MM.1S (cell line): ENCODE results near the gene QPCT.

ENCODE experiments used
- DNase-seq: peaks from one replicate; pipeline ENCODE4 v3.0.0-alpha.2; 2015
- H2AFZ ChIP-seq: fragments of 300-600 bp; sonication (generic); 2 replicates; pipeline ENCODE4 v1.6.0; 2016; ENCODE audit warnings: antibody characterized with exemption, low read length
- H3F3A ChIP-seq: fragments of 300-600 bp; sonication (generic); 2 replicates; pipeline ENCODE4 v1.6.1; 2016; ENCODE audit warnings: mild to moderate bottlenecking, antibody characterized with exemption, low read length, moderate library complexity, mixed read lengths; ENCODE audit not compliant: insufficient read depth
- H3K27ac ChIP-seq: fragments of 300-600 bp; sonication (generic); 2 replicates; pipeline ENCODE4 v1.5.1; 2016; ENCODE audit warnings: mild to moderate bottlenecking, low read length
- H3K27me3 ChIP-seq: fragments of 300-600 bp; sonication (generic); replicated peaks from 2 replicates; pipeline ENCODE4 v1.6.0; 2016; ENCODE audit warnings: low read length; ENCODE audit not compliant: insufficient read depth
- H3K36me3 ChIP-seq: fragments of 300-600 bp; sonication (generic); replicated peaks from 2 replicates; pipeline ENCODE4 v1.6.1; 2016; ENCODE audit warnings: mild to moderate bottlenecking, low read length, mixed read lengths; ENCODE audit not compliant: insufficient read depth
- H3K4me1 ChIP-seq: fragments of 300-600 bp; sonication (generic); 2 replicates; pipeline ENCODE4 v1.6.1; 2016; ENCODE audit warnings: low read length, mixed read lengths
- H3K4me2 ChIP-seq: fragments of 300-600 bp; sonication (generic); 2 replicates; pipeline ENCODE4 v1.6.0; 2016; ENCODE audit warnings: low read depth, low read length
- H3K4me3 ChIP-seq: fragments of 300-600 bp; sonication (generic); 2 replicates; pipeline ENCODE4 v1.5.1; 2016; ENCODE audit warnings: low read length, mixed read lengths
- H3K79me2 ChIP-seq: fragments of 300-600 bp; sonication (generic); 2 replicates; pipeline ENCODE4 v1.6.1; 2016; ENCODE audit warnings: mixed run types, low read length, mixed read lengths
- H3K9ac ChIP-seq: fragments of 300-600 bp; sonication (generic); 2 replicates; pipeline ENCODE4 v1.6.1; 2016; ENCODE audit warnings: low read length, mixed read lengths
- H3K9me2 ChIP-seq: fragments of 300-600 bp; sonication (generic); replicated peaks from 2 replicates; pipeline ENCODE4 v1.6.1; 2016; ENCODE audit warnings: mild to moderate bottlenecking, low read length, mixed read lengths; ENCODE audit not compliant: insufficient read depth
- H3K9me3 ChIP-seq: fragments of 300-600 bp; sonication (generic); replicated peaks from 2 replicates; pipeline ENCODE4 v1.6.1; 2016; ENCODE audit warnings: mild to moderate bottlenecking, low read length, mixed read lengths; ENCODE audit not compliant: insufficient read depth
- H4K20me1 ChIP-seq: fragments of 300-600 bp; sonication (generic); 2 replicates; pipeline ENCODE4 v1.6.1; 2016; ENCODE audit warnings: mild to moderate bottlenecking, low read length, moderate library complexity, mixed read lengths; ENCODE audit not compliant: insufficient read depth
- EZH2 ChIP-seq: fragments of 300-600 bp; sonication (generic); optimal IDR thresholded peaks from 2 replicates; pipeline ENCODE3; 2017; ENCODE audit warnings: low read depth, mild to moderate bottlenecking, antibody characterized with exemption, low read length, mixed read lengths
- EZH2phosphoT487 ChIP-seq: fragments of 300-600 bp; sonication (generic); IDR thresholded peaks from 2 replicates; pipeline ENCODE4 v1.6.1; 2018; ENCODE audit warnings: antibody characterized with exemption, low read length
- TF ChIP-seq, protein P1 (sequence below): fragments of 300-600 bp; sonication (generic); IDR thresholded peaks from 2 replicates; pipeline ENCODE4 v1.5.1; 2016; ENCODE audit warnings: antibody characterized with exemption, low read length, mixed read lengths

Gene QPCT

DNA sequence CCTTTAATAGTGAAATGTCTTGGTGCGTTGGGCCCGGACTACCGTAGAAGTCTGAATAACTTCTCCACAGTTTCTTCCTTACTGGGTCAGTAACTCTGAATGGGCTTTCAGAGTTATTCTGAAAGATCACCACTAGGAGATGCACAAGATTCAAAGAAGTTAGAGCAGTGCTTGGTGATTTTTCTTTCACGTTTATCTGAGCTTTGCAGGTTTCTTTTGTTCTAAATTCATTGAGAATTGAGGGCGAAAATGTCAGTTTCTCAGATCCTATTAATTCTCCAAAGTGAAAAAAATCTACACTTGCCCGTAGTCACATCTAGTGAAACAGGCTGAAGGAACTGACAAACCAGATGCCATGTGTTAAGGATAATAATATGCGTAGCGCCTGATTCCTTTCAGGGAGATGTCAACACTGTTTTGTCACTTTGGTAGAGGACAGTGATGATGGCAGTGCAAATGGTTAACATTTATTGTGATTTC is 70.1 kb downstream of the QPCT start:
- no peak overlapping the region for H2AFZ ChIP-seq
- H3K79me2 ChIP-seq: no peaks in the 10 kb centered on the region
- no peak for TF ChIP-seq EZH2
- no peak for TF ChIP-seq EZH2phosphoT487
- TF ChIP-seq, protein P1, sequence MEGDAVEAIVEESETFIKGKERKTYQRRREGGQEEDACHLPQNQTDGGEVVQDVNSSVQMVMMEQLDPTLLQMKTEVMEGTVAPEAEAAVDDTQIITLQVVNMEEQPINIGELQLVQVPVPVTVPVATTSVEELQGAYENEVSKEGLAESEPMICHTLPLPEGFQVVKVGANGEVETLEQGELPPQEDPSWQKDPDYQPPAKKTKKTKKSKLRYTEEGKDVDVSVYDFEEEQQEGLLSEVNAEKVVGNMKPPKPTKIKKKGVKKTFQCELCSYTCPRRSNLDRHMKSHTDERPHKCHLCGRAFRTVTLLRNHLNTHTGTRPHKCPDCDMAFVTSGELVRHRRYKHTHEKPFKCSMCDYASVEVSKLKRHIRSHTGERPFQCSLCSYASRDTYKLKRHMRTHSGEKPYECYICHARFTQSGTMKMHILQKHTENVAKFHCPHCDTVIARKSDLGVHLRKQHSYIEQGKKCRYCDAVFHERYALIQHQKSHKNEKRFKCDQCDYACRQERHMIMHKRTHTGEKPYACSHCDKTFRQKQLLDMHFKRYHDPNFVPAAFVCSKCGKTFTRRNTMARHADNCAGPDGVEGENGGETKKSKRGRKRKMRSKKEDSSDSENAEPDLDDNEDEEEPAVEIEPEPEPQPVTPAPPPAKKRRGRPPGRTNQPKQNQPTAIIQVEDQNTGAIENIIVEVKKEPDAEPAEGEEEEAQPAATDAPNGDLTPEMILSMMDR: peak; percentile 90
- no peaks in the 10 kb centered on the region for H3K36me3 ChIP-seq
- H3K9me3 ChIP-seq: no peaks in the 10 kb centered on the region
- DNase-seq: peak; percentile 75
- H3K4me2 ChIP-seq: peak overlapping the region; percentile 31; the same call in 1 of the 2 replicates
- no peak overlapping the region for H3K9ac ChIP-seq
- no peak overlapping the region for H3K4me3 ChIP-seq
- H4K20me1 ChIP-seq: no peaks in the 10 kb centered on the region
- peaks cover 4% of the 10 kb centered on the region; the same call in 1 of the 2 replicates for H3K4me1 ChIP-seq
- no peaks in the 10 kb centered on the region for H3K9me2 ChIP-seq
- H3F3A ChIP-seq: no peaks in the 10 kb centered on the region
- no peaks in the 10 kb centered on the region for H3K27me3 ChIP-seq
- no peak overlapping the region for H3K27ac ChIP-seq

DNA sequence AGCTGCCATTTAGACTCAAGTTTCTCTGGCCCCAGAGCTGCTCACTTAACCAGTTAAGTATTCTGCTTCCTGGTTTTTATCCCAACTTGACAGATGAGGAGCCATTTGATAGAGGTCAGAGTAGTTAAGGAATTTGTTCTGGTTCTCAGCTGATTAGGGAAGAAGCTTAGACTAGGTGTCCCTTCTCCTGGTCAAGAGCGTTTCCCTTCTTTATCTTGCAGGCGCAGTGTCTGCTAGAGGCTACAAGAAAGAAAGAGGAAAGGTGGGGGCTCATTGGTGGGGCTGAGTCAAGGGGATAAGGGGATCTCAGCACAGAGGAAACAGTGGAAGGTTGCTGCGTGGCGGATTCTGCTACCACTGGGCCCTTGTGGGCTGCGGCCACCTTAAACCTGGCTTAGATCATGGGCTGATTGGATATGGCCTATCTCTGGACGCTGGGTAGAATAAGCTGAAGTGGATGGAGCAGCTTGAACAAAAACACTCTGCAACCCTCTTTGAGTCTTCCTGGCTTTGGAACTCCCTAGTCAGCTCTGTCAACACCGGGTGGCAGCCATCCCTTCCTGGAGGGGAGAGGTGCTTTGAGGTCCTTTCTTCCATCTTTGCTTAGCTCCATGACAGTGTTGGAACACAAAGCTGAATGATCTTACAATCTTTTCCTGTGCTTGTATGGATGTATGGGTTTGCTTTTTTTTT is 70.8 kb downstream of the QPCT start:
- no peak for TF ChIP-seq EZH2
- TF ChIP-seq, protein P1: no peak
- no peak for TF ChIP-seq EZH2phosphoT487
- H3F3A ChIP-seq: no peaks in the 10 kb centered on the region
- H3K27ac ChIP-seq: no peak overlapping the region
- no peak overlapping the region for H3K4me2 ChIP-seq
- no peaks in the 10 kb centered on the region for H3K36me3 ChIP-seq
- H4K20me1 ChIP-seq: no peaks in the 10 kb centered on the region
- no peak overlapping the region for H3K4me3 ChIP-seq
- no peaks in the 10 kb centered on the region for H3K9me2 ChIP-seq
- no peak for DNase-seq
- no peak overlapping the region for H3K9ac ChIP-seq
- H3K4me1 ChIP-seq: peaks cover 4% of the 10 kb centered on the region; the same call in 1 of the 2 replicates
- H3K9me3 ChIP-seq: no peaks in the 10 kb centered on the region
- H3K27me3 ChIP-seq: no peaks in the 10 kb centered on the region
- no peaks in the 10 kb centered on the region for H3K79me2 ChIP-seq
- H2AFZ ChIP-seq: no peak overlapping the region

DNA sequence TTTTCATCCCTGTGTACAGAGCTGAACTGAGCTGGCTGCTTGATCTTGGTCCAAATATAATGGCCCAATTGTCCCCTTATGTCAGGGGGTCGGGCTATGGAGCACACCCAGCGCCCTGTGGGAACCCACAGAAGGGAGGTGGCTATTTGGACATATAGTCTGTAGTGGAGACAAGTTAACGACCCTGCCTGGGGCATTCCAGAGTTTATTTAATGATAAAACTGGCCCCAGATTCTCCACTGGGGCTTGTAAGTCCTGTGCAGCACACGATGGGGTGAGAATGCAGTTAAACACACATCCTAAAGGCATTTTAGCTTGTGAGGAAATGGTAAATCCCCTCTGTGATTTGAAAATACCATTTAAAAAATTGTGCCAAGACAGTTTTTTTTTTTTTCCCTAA is 72.9 kb downstream of the QPCT start:
- no peaks in the 10 kb centered on the region for H3F3A ChIP-seq
- H3K4me2 ChIP-seq: no peak overlapping the region
- no peak overlapping the region for H3K4me3 ChIP-seq
- TF ChIP-seq, protein P1: no peak
- TF ChIP-seq EZH2 (no peak), EZH2phosphoT487 (no peak)
- no peak overlapping the region for H2AFZ ChIP-seq
- no peak overlapping the region for H3K27ac ChIP-seq
- H3K27me3 ChIP-seq: no peaks in the 10 kb centered on the region
- no peaks in the 10 kb centered on the region for H3K9me2 ChIP-seq
- no peaks in the 10 kb centered on the region for H3K9me3 ChIP-seq
- peaks cover 4% of the 10 kb centered on the region; the same call in 1 of the 2 replicates for H3K4me1 ChIP-seq
- no peaks in the 10 kb centered on the region for H3K79me2 ChIP-seq
- no peak overlapping the region for H3K9ac ChIP-seq
- no peaks in the 10 kb centered on the region for H4K20me1 ChIP-seq
- DNase-seq: no peak
- H3K36me3 ChIP-seq: no peaks in the 10 kb centered on the region
